Measurements from ENCODE around the gene SLC6A13.

Gene SLC6A13

GRCh38 chr12:213527-213932 is 49.1 kb downstream of the SLC6A13 start:
- no peak for DNase-seq

- DNase-seq, result no peak
Measured at GRCh38 chr12:212715-213526, 49.7 kb downstream of the SLC6A13 start.

- DNase-seq, result no peak
Measured at GRCh38 chr12:212415-212714, 50.3 kb downstream of the SLC6A13 start.

GRCh38 chr12:211639-212414 is 50.8 kb downstream of the SLC6A13 start:
- no peak for DNase-seq

GRCh38 chr12:211142-211465 is 51.5 kb downstream of the SLC6A13 start:
- no peak for DNase-seq

GRCh38 chr12:210277-211141 is 52.1 kb downstream of the SLC6A13 start:
- no peak for DNase-seq

GRCh38 chr12:209851-210250 is 52.8 kb downstream of the SLC6A13 start:
- DNase-seq, result no peak

- DNase-seq, result no peak
Measured at GRCh38 chr12:209246-209645, 53.4 kb downstream of the SLC6A13 start.

GRCh38 chr12:208813-209212 is 53.8 kb downstream of the SLC6A13 start:
- DNase-seq, result no peak

GRCh38 chr12:207804-208203 is 54.8 kb downstream of the SLC6A13 start:
- DNase-seq, result no peak

GRCh38 chr12:206746-207440 is 55.7 kb downstream of the SLC6A13 start:
- no peak for DNase-seq

GRCh38 chr12:205026-205425 is 57.6 kb downstream of the SLC6A13 start:
- no peak for DNase-seq

- no peak for DNase-seq
Measured at GRCh38 chr12:204261-204678, 58.4 kb downstream of the SLC6A13 start.

- DNase-seq, result no peak
Measured at GRCh38 chr12:203462-204260, 59.0 kb downstream of the SLC6A13 start.

- no peak for DNase-seq
Measured at GRCh38 chr12:203074-203461, 59.6 kb downstream of the SLC6A13 start.

GRCh38 chr12:202081-202731 is 60.4 kb downstream of the SLC6A13 start:
- no peak for DNase-seq

- DNase-seq, result no peak
Measured at GRCh38 chr12:201361-201760, 61.3 kb downstream of the SLC6A13 start.

GRCh38 chr12:198705-199104 is 63.9 kb downstream of the SLC6A13 start:
- no peak for DNase-seq

- DNase-seq, result no peak
Measured at GRCh38 chr12:197911-198695, 64.5 kb downstream of the SLC6A13 start.

GRCh38 chr12:197347-197746 is 65.3 kb downstream of the SLC6A13 start:
- no peak for DNase-seq

- no peak for DNase-seq
Measured at GRCh38 chr12:196436-196835, 66.2 kb downstream of the SLC6A13 start.
